SH-SY5Y (cell line): ENCODE measurements around the gene CCNY.

ENCODE experiments used
- GATA2 ChIP-seq: IDR thresholded peaks from 2 replicates; pipeline ENCODE4 v1.6.1; 2011; ENCODE audit warnings: mild to moderate bottlenecking, low read depth, low read length
- GATA3 ChIP-seq: IDR thresholded peaks from 2 replicates; pipeline ENCODE4 v1.6.1; 2011; ENCODE audit warnings: low read depth, mild to moderate bottlenecking, low read length, moderate library complexity

DNA sequence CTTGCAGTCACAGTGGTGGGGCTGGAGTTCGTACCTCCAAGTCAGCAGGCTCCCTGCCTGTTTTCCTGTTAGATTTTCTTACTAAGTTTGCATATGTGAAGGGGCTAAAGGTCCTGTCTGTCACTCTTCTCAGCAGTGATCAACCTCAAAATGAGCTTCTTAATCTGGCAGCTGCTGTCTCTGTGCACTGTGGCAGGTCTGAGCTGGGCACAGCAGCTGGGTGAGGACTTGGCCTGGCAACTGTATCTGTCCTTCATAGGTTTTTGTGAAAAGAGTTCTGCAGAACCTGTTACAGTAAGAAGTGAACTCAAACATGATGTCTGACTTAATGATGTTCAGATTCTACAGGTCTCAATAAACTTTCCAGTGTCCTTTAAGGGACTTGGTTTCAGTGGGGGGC, 237.5 kb downstream of the CCNY start:
- TF ChIP-seq GATA2 (no peak), GATA3 (no peak)
